GM12865 (cell line): ENCODE data around the gene DCTN4.

Experiments
- DNase-seq: peaks from one replicate; pipeline ENCODE4 v3.0.0; 2010; ENCODE audit warnings: low read depth
- H3K4me3 ChIP-seq: 2 replicates; pipeline ENCODE4 v1.5.1; 2011; ENCODE audit warnings: mild to moderate bottlenecking, low read depth, low read length, control low read depth
- CTCF ChIP-seq: IDR thresholded peaks from 2 replicates; pipeline ENCODE4 v1.5.1; 2011; ENCODE audit warnings: low read length, control low read depth, low read depth, inconsistent platforms; ENCODE audit not compliant: insufficient read depth; ENCODE audit errors: missing control alignments

DCTN4 gene

GRCh38 chr5:150778088-150778516, 19.3 kb upstream of the DCTN4 start:
- TF ChIP-seq CTCF, result no peak
- peak overlapping the region; percentile 58 for H3K4me3 ChIP-seq
- DNase-seq, result no peak

- DNase-seq, result no peak
- H3K4me3 ChIP-seq, result no peak overlapping the region
- TF ChIP-seq CTCF, result no peak
Measured at GRCh38 chr5:150777685-150778084, 18.9 kb upstream of the DCTN4 start.

GRCh38 chr5:150774145-150774544, 15.3 kb upstream of the DCTN4 start:
- DNase-seq, result no peak
- no peak for TF ChIP-seq CTCF
- H3K4me3 ChIP-seq, result no peak overlapping the region

- H3K4me3 ChIP-seq, result no peak overlapping the region
- no peak for TF ChIP-seq CTCF
- DNase-seq, result no peak
Measured at GRCh38 chr5:150771034-150771795, 12.4 kb upstream of the DCTN4 start.

- no peak for TF ChIP-seq CTCF
- no peak overlapping the region for H3K4me3 ChIP-seq
- no peak for DNase-seq
Measured at GRCh38 chr5:150766251-150766650, 7.4 kb upstream of the DCTN4 start.

GRCh38 chr5:150765799-150766169, 7.0 kb upstream of the DCTN4 start:
- DNase-seq, result no peak
- H3K4me3 ChIP-seq, result no peak overlapping the region
- TF ChIP-seq CTCF, result no peak
